Measurements from ENCODE around the gene RBP5.

GRCh38 chr12:7150841-7151240 lies 22.2 kb upstream of the RBP5 start:
- TF ChIP-seq CTCF (IDR thresholded peaks at IDR 0.05 in 4 of 5, conservative IDR thresholded peaks at IDR 0.05 in 1 of 5) (no peak), POLR2A (IDR thresholded peaks at IDR 0.05) (no peak)
